HL-60/S4 treated with retinoic acid at 250 ng/mL for 4 days and 3 days (cell line): ENCODE measurements around the gene FMN1.
"Not testable (repeated sequence)": the region's sequence is repeated elsewhere in the genome, so short reads cannot be mapped to it uniquely, and the experiment has no call there.

Experiments
- in situ Hi-C: fragments of 300-500 bp; cut with MboI; formaldehyde crosslinking; loops from 2 replicates; pipeline ENCODE4 v1.7.0; 2022; ENCODE audit warnings: low sequenced_read_pairs

The FMN1 gene

GRCh38 chr15:32987067-32987466 is 207.4 kb downstream of the FMN1 start:
- in situ Hi-C loops: loop anchor here (25.0 kb wide), 1 partner anchor 325 kb away; no protein-coding TSS in a partner anchor

- in situ Hi-C loops: loop anchor here (25.0 kb wide), 1 partner anchor 324 kb away; no protein-coding TSS in a partner anchor
Observed at GRCh38 chr15:32986147-32986546, 208.4 kb downstream of the FMN1 start.

GRCh38 chr15:32983679-32984078 is 210.8 kb downstream of the FMN1 start:
- in situ Hi-C loops: loop anchor here (25.0 kb wide), 1 partner anchor 321 kb away; no protein-coding TSS in a partner anchor

- in situ Hi-C loops: loop anchor here (25.0 kb wide), 1 partner anchor 320 kb away; no protein-coding TSS in a partner anchor
Observed at GRCh38 chr15:32982001-32982400, 212.5 kb downstream of the FMN1 start.

GRCh38 chr15:32981536-32981935 is 213.0 kb downstream of the FMN1 start:
- in situ Hi-C loops: loop anchor here (25.0 kb wide), 1 partner anchor 319 kb away; no protein-coding TSS in a partner anchor

GRCh38 chr15:32979710-32980109 is 214.8 kb downstream of the FMN1 start:
- in situ Hi-C loops: loop anchor here (25.0 kb wide), 1 partner anchor 317 kb away; no protein-coding TSS in a partner anchor

- in situ Hi-C loops: loop anchor here (25.0 kb wide), 1 partner anchor 315 kb away; no protein-coding TSS in a partner anchor
Observed at GRCh38 chr15:32977506-32977905, 217.0 kb downstream of the FMN1 start.

GRCh38 chr15:32974691-32975090 is 219.8 kb downstream of the FMN1 start:
- in situ Hi-C loops: loop anchor here (25.0 kb wide), 1 partner anchor 312 kb away; no protein-coding TSS in a partner anchor

- in situ Hi-C loops: no loop called here
Observed at GRCh38 chr15:32972686-32973085, 221.8 kb downstream of the FMN1 start.

- in situ Hi-C loops: no loop called here
Observed at GRCh38 chr15:32970847-32971246, 223.7 kb downstream of the FMN1 start.

GRCh38 chr15:32967521-32967920 is 227.0 kb downstream of the FMN1 start:
- in situ Hi-C loops: no loop called here

GRCh38 chr15:32966512-32966911 is 228.0 kb downstream of the FMN1 start:
- in situ Hi-C loops: no loop called here

- in situ Hi-C loops: no loop called here
Observed at GRCh38 chr15:32965897-32966296, 228.6 kb downstream of the FMN1 start.

- in situ Hi-C loops: no loop called here
Observed at GRCh38 chr15:32959077-32959476, 235.4 kb downstream of the FMN1 start.

GRCh38 chr15:32957219-32957618 is 237.3 kb downstream of the FMN1 start:
- in situ Hi-C loops: no loop called here

- in situ Hi-C loops: no loop called here
Observed at GRCh38 chr15:32956711-32957110, 237.8 kb downstream of the FMN1 start.

- in situ Hi-C loops: no loop called here
Observed at GRCh38 chr15:32956006-32956405, 238.5 kb downstream of the FMN1 start.

- in situ Hi-C loops: no loop called here
Observed at GRCh38 chr15:32953533-32953910, 241.0 kb downstream of the FMN1 start.

- in situ Hi-C loops: no loop called here
Observed at GRCh38 chr15:32952901-32953532, 241.5 kb downstream of the FMN1 start.

- in situ Hi-C loops: no loop called here
Observed at GRCh38 chr15:32951736-32952464, 242.6 kb downstream of the FMN1 start.

- in situ Hi-C loops: not testable (repeated sequence)
Observed at GRCh38 chr15:32950051-32950450, 244.5 kb downstream of the FMN1 start.

GRCh38 chr15:32946210-32946609 is 248.3 kb downstream of the FMN1 start:
- in situ Hi-C loops: no loop called here
